GM12878 (cell line): ENCODE results near the gene TP53I11.

ENCODE experiments used
- BHLHE40 ChIP-seq, 2 experiments: fragments of 450-650 bp in 1 of 2; IDR thresholded peaks; 2 replicates each; pipeline ENCODE4 v1.6.1; 2011 to 2017; ENCODE audit warnings: low read depth in 2 of 2, borderline replicate concordance in 1 of 2, improper control_type of control experiment in 1 of 2, low read length in 1 of 2, mild to moderate bottlenecking in 1 of 2
- STAT1 ChIP-seq: fragments of 450-650 bp; conservative IDR thresholded peaks from 2 replicates; pipeline ENCODE4 v1.6.1; 2014; ENCODE audit warnings: antibody characterized with exemption, mild to moderate bottlenecking

GRCh38 chr11:44884056-44884455, 66.6 kb downstream of the TP53I11 start:
- no peak for TF ChIP-seq STAT1
- TF ChIP-seq BHLHE40 (IDR thresholded peaks at IDR 0.05; ENCODE audit: borderline replicate concordance in 1 of 2, low read depth in 2 of 2, low read length in 1 of 2): no peak
